Left lung (tissue), 10 donors: ENCODE results near the gene FAM124B. TPM values are rescaled to one million over a fixed set of nuclear protein-coding genes. Genes with fewer than 3 reads are reported as not detected.

Experiments used
- ATAC-seq: fragments of 200-7000 bp; cut with Tn5 transposase; one replicate; pipeline ENCODE4 v1.9.1; 2020; ENCODE audit warnings: moderate library complexity
- DNase-seq, 4 donors: peaks; one replicate each; pipeline ENCODE4 v3.0.0-alpha.2; 2013 to 2020
- H3K27ac ChIP-seq, 2 donors: fragments of 200-600 bp; sonication (generic) in 1 of 2; one replicate each; pipeline versions ENCODE4 v1.5.0 to v1.8.0; 2020 to 2021
- H3K27me3 ChIP-seq, 2 donors: fragments of 200-600 bp; sonication (generic) in 1 of 2; one replicate each; pipeline versions ENCODE4 v1.5.0 to v1.8.0; 2020 to 2021
- H3K36me3 ChIP-seq, 2 donors: fragments of 200-600 bp; sonication (generic) in 1 of 2; one replicate each; pipeline versions ENCODE4 v1.5.0 to v1.8.0; 2020 to 2021
- H3K4me1 ChIP-seq, 2 donors: fragments of 200-600 bp; one replicate each; pipeline ENCODE4 v1.8.0; 2021
- H3K4me3 ChIP-seq, 2 donors: fragments of 200-600 bp; sonication (generic) in 1 of 2; one replicate each; pipeline versions ENCODE4 v1.5.0 to v1.8.0; 2020 to 2021; ENCODE audit warnings: mild to moderate bottlenecking in 1 of 2
- H3K9me3 ChIP-seq, 2 donors: fragments of 200-600 bp; sonication (generic) in 1 of 2; one replicate each; pipeline versions ENCODE4 v1.5.0 to v1.8.0; 2020 to 2021
- intact Hi-C, 2 donors: fragments of 100-400 bp; cut with DNase I; formaldehyde crosslinking; loops; one replicate each; pipeline versions ENCODE4 v1.11.2 to v1.14.2; 2022
- polyA plus RNA-seq, 6 donors: library from polyadenylated mRNA; unstranded; fragments of 120-200 nt; gene quantifications; one replicate each; pipeline ENCODE4 v1.2.1, GENCODE V29; 2013; ENCODE audit not compliant: insufficient read length in 6 of 6
- total RNA-seq, 2 donors: library from RNA; stranded (reverse); fragmentation: NEBNext Ultra II Directional; extraction: Animal tissue kit (Norgen Biotek cat#: 25700); gene quantifications; one replicate each; pipeline ENCODE4 v1.2.1, GENCODE V29; 2021
- TF ChIP-seq, protein P1 (sequence below), 2 donors: fragments of 200-600 bp; sonication (generic) in 1 of 2; IDR thresholded peaks; one replicate each; pipeline versions ENCODE4 v1.5.0 to v1.8.0; 2021; ENCODE audit warnings: antibody characterized with exemption in 2 of 2
- donor health status: DM: no; HTN: yes; CAD: no.
- donor health status: DM: no; HTN: no; CAD: no.

Gene FAM124B
- total and polyA plus RNA-seq, 8 donors, result 1.8 to 35.7 (median 17.8) TPM

DNA sequence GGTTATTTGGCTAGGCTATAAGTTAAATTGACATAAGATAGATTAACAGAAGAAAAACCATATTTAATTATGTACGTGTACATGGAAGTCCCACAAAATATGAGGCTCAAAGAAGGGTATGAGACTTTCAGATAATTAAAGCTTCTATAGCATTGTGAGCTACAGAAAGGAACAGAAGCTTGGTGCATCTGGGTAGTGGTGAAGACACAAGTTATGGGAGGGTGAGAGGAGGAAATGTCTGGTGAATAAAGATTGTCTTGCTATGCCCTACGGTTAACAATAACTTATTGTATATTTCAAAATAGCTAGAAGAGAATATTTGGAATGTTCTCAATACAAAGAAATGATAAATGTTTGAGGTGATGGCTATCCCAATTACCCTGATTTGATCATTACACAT is 6.8 kb upstream of the FAM124B start:
- Histone ChIP-seq H3K27ac (no peak overlapping the region), H3K4me1 (peaks cover 0 to 13% of the 10 kb centered on the region in 2 donors), H3K36me3 (no peaks in the 10 kb centered on the region), H3K9me3 (no peaks in the 10 kb centered on the region), H3K27me3 (no peaks in the 10 kb centered on the region), H3K4me3 (no peak overlapping the region)
- intact Hi-C loops, result no loop called here
- TF ChIP-seq, protein P1, sequence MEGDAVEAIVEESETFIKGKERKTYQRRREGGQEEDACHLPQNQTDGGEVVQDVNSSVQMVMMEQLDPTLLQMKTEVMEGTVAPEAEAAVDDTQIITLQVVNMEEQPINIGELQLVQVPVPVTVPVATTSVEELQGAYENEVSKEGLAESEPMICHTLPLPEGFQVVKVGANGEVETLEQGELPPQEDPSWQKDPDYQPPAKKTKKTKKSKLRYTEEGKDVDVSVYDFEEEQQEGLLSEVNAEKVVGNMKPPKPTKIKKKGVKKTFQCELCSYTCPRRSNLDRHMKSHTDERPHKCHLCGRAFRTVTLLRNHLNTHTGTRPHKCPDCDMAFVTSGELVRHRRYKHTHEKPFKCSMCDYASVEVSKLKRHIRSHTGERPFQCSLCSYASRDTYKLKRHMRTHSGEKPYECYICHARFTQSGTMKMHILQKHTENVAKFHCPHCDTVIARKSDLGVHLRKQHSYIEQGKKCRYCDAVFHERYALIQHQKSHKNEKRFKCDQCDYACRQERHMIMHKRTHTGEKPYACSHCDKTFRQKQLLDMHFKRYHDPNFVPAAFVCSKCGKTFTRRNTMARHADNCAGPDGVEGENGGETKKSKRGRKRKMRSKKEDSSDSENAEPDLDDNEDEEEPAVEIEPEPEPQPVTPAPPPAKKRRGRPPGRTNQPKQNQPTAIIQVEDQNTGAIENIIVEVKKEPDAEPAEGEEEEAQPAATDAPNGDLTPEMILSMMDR (IDR thresholded peaks at IDR 0.05), result no peak
- ATAC-seq (no peak), DNase-seq (no peak)

DNA sequence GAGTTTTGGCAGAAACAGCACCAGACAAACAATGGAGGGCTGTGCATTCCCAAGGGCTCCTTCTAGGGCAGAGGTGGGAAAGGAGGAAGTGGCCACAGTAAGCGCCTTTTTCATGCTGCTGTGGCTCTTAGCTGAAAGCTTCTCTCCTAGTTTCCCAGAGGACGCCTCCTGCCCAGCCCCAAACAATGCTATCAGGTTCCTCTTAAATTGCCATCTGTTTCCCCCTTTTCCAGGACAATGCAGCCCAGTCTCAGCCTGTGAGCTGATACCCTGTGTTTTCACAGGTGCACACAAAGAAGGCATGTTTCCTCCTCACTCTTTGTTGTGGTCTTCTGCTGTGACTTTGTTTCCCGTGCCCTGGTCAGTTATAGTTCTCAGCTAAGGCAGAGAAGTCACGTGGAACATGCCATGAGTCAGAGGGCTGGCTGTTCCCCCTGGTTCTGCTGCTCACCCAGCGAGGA is 5.4 kb upstream of the FAM124B start:
- H3K27ac ChIP-seq, result no peak overlapping the region
- H3K4me3 ChIP-seq, result no peak overlapping the region
- no peaks in the 10 kb centered on the region for H3K36me3 ChIP-seq
- H3K27me3 ChIP-seq, result no peaks in the 10 kb centered on the region
- peak; percentile 23 for ATAC-seq
- intact Hi-C loops, result no loop called here
- DNase-seq, result no peak
- H3K4me1 ChIP-seq, result peaks cover 0 to 18% of the 10 kb centered on the region in 2 donors
- TF ChIP-seq, protein P1 (IDR thresholded peaks at IDR 0.05), result no peak
- no peaks in the 10 kb centered on the region for H3K9me3 ChIP-seq

GRCh38 chr2:224405841-224406370 is 4.0 kb upstream of the FAM124B start:
- no peak for DNase-seq
- Histone ChIP-seq H3K4me3 (no peak overlapping the region), H3K27ac (no peak overlapping the region), H3K36me3 (no peaks in the 10 kb centered on the region), H3K4me1 (peaks cover 0 to 32% of the 10 kb centered on the region in 2 donors), H3K9me3 (no peaks in the 10 kb centered on the region), H3K27me3 (no peaks in the 10 kb centered on the region)
- intact Hi-C loops, result no loop called here
- TF ChIP-seq, protein P1 (IDR thresholded peaks at IDR 0.05), result no peak
- ATAC-seq, result no peak

DNA sequence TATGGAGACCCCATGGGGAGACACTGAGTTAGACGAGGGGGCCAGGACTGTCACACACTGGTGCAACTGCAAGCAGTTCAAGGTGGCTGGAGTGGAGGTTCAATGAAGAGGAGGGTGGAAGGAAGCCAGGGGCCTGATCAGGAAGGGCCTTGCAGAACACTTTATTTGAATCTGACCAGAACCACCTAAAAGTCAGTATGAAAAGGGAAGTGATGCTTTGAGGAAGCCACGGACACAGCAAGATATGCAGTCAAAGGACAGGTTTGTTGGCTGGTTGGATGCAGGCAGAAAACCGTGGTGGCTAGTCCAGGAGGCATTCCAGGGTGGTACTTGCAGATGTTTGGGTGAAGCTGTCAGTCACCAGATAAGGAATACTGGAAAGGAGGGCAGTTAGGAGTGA is 3.5 kb upstream of the FAM124B start:
- Histone ChIP-seq H3K4me3 (no peak overlapping the region), H3K36me3 (no peaks in the 10 kb centered on the region), H3K27ac (no peak overlapping the region), H3K27me3 (no peaks in the 10 kb centered on the region), H3K4me1 (peaks cover 0 to 33% of the 10 kb centered on the region in 2 donors), H3K9me3 (no peaks in the 10 kb centered on the region)
- TF ChIP-seq, protein P1 (IDR thresholded peaks at IDR 0.05), result no peak
- no peak for ATAC-seq
- intact Hi-C loops, result no loop called here
- DNase-seq, result no peak

DNA sequence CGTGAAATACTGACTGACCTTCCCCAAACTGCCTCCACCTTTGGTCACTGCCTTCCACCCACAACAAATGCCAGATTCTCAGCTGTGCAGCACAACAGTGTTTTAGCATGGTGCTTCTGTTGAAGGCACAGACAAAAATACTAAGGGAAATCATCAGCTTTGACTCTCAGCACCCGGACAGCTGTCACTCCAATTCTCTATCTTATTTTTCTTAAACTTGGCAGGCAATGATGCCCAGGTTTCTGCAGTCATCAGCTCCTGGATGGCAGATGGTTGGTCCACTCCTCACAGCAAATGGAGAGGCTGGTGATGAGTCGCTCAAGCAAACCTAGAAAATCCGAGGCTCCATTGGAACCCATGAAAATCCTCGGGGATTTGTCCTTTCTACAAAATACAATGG is 2.9 kb upstream of the FAM124B start:
- H3K4me1 ChIP-seq, result peaks cover 0 to 36% of the 10 kb centered on the region in 2 donors
- no peaks in the 10 kb centered on the region for H3K36me3 ChIP-seq
- ATAC-seq, result no peak
- H3K4me3 ChIP-seq, result no peak overlapping the region
- no peak for DNase-seq
- H3K27me3 ChIP-seq, result no peaks in the 10 kb centered on the region
- intact Hi-C loops, result no loop called here
- no peak overlapping the region for H3K27ac ChIP-seq
- TF ChIP-seq, protein P1 (IDR thresholded peaks at IDR 0.05), result no peak
- H3K9me3 ChIP-seq, result no peaks in the 10 kb centered on the region
